ENCODE results near the gene TRNP1.

GRCh38 chr1:26993237-26994019, at the start of gene TRNP1:
- peak in 1 of 2 donors; percentile 92 for TF ChIP-seq POLR2A (IDR thresholded peaks at IDR 0.05)
- peak in 1 of 2 donors; percentile 79 for TF ChIP-seq POLR2AphosphoS5 (IDR thresholded peaks at IDR 0.05; ENCODE audit: insufficient read depth in 1 of 2, low read depth in 1 of 2)
- TF ChIP-seq, protein P1, sequence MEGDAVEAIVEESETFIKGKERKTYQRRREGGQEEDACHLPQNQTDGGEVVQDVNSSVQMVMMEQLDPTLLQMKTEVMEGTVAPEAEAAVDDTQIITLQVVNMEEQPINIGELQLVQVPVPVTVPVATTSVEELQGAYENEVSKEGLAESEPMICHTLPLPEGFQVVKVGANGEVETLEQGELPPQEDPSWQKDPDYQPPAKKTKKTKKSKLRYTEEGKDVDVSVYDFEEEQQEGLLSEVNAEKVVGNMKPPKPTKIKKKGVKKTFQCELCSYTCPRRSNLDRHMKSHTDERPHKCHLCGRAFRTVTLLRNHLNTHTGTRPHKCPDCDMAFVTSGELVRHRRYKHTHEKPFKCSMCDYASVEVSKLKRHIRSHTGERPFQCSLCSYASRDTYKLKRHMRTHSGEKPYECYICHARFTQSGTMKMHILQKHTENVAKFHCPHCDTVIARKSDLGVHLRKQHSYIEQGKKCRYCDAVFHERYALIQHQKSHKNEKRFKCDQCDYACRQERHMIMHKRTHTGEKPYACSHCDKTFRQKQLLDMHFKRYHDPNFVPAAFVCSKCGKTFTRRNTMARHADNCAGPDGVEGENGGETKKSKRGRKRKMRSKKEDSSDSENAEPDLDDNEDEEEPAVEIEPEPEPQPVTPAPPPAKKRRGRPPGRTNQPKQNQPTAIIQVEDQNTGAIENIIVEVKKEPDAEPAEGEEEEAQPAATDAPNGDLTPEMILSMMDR (IDR thresholded peaks at IDR 0.05): no peak
